Peyer's patch (tissue), 4 donors: Measurements from ENCODE around the gene URI1.

Experiments
- POLR2A ChIP-seq, 2 donors: fragments of 450-650 bp; IDR thresholded peaks; one replicate each; pipeline ENCODE4 v1.5.1; 2017; ENCODE audit warnings: antibody characterized with exemption in 2 of 2, mild to moderate bottlenecking in 2 of 2, moderate library complexity in 2 of 2
- TF ChIP-seq, protein P1 (sequence below), 6 experiments: fragments of 450-650 bp in 4 of 6; fragments of 200-600 bp in 2 of 6; sonication (generic) in 1 of 6; IDR thresholded peaks; one replicate each; pipeline ENCODE4 v1.5.1; 2017 to 2019; ENCODE audit warnings: antibody characterized with exemption in 6 of 6, mild to moderate bottlenecking in 3 of 6, moderate library complexity in 1 of 6

DNA sequence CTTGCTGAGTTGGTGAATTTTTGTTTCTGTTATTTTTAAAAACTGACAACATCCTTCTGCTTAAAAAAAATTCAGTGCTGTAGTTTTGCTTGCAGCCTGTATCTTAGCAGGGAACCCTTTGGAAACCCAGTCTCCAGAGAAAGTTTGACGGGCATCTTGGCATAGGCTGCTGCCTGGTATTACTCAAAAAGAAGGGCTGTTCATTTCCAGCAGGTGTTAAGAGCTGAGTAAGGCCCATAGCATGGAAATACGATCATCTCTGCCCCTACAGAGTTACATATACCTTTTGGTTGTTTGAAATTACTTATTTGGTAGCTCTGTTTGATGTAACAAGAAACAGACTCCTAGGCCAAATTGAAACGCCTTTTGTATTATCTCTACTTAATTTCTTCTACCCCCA, 41.5 kb downstream of the URI1 start:
- TF ChIP-seq, protein P1, sequence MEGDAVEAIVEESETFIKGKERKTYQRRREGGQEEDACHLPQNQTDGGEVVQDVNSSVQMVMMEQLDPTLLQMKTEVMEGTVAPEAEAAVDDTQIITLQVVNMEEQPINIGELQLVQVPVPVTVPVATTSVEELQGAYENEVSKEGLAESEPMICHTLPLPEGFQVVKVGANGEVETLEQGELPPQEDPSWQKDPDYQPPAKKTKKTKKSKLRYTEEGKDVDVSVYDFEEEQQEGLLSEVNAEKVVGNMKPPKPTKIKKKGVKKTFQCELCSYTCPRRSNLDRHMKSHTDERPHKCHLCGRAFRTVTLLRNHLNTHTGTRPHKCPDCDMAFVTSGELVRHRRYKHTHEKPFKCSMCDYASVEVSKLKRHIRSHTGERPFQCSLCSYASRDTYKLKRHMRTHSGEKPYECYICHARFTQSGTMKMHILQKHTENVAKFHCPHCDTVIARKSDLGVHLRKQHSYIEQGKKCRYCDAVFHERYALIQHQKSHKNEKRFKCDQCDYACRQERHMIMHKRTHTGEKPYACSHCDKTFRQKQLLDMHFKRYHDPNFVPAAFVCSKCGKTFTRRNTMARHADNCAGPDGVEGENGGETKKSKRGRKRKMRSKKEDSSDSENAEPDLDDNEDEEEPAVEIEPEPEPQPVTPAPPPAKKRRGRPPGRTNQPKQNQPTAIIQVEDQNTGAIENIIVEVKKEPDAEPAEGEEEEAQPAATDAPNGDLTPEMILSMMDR (IDR thresholded peaks at IDR 0.05) = no peak
- no peak for TF ChIP-seq POLR2A (IDR thresholded peaks at IDR 0.05)
